HTERT RPE-1 (cell line): ENCODE data around the gene KBTBD13.
"Not testable (repeated sequence)": the region's sequence is repeated elsewhere in the genome, so short reads cannot be mapped to it uniquely, and the experiment has no call there.

Experiments
- in situ Hi-C: fragments of 300-500 bp; cut with MboI; formaldehyde crosslinking; loops from 4 replicates; pipeline ENCODE4 v1.14.3; 2020; ENCODE audit warnings: low sequenced_read_pairs

KBTBD13 gene

DNA sequence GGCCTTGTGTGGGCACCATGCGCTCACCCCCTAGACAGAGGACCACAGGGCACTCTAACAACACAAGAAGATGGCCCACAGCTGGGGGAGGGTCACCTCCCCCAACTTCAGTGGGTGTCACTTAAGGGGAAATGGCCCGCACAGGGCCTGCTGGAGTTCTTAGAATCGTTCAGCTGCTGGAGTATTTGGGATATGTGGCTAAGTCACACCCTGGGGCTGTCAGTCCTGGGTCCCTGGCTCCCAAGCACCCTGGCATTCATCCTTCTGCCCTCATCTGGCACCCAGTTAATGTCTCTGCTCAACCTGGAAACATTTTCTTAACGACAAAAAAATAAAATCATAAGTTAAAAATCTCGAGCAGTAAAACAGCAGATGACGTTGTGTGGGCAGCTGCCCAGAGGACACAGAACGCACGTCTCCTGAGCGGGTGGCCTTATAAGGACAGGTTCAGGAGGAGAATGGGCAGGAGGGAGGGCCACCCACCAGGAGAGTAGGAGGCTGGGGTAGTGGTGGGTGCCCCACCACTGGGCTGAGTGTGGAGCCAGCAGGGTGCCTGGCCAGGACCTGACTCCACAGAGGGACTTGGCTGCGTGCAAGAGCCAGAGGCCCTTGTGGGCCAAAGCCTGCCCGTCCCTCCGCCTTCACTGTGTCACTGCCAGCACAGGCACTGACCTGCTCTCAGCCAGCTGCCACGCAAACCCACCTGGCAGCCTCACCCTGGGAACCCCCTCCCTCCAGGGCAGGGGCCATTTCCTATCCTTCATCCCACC lies 11.5 kb downstream of the KBTBD13 start:
- in situ Hi-C loops: no loop called here

DNA sequence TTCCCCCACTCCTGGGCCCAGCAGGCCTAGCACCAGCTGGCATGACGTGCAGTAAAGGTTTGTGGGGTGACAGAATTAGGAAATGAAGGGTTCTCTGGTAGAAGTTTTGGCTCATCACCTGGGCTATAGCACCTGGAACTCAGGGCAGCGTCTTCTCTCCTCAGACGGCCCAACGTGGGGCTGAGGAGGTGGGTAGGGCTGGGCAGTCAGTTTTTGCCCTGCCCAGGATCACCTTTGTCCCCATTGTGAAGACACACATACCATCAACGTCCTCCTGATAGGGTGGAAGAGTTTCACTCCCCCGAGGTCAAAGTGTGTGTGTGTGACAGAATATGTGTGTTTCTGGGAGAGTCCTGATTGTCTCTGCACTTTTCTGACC lies 12.1 kb downstream of the KBTBD13 start:
- in situ Hi-C loops: no loop called here

DNA sequence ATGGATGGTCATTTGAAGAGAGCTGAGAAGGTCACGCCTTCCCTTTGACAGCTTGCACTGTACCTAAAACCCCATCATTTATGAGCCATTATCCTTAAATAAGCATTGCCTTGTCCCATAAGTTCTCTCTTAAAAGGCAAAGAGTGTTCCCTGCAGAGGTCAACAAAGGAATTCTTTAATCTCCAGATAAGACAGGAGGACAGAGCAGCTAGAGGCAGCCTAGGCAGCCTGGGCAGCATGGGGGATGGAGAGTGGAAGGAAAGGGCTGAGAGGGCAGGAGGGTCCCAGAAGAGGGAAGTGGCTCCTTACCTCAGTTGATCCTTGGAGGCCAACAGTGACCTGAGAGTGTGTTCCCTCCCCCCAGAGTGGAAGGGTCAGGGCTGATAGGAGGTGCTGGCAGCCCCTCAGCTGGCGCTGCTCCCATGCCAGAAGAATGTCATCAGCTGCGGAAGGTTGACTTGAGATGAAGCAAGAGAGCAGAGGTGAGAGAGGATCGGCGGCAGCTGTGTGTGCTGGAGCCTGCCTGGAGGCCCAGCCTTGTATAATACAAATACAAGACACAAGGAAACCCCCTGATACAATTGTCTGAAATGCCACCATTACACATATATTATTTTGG lies 12.8 kb downstream of the KBTBD13 start:
- in situ Hi-C loops: no loop called here

DNA sequence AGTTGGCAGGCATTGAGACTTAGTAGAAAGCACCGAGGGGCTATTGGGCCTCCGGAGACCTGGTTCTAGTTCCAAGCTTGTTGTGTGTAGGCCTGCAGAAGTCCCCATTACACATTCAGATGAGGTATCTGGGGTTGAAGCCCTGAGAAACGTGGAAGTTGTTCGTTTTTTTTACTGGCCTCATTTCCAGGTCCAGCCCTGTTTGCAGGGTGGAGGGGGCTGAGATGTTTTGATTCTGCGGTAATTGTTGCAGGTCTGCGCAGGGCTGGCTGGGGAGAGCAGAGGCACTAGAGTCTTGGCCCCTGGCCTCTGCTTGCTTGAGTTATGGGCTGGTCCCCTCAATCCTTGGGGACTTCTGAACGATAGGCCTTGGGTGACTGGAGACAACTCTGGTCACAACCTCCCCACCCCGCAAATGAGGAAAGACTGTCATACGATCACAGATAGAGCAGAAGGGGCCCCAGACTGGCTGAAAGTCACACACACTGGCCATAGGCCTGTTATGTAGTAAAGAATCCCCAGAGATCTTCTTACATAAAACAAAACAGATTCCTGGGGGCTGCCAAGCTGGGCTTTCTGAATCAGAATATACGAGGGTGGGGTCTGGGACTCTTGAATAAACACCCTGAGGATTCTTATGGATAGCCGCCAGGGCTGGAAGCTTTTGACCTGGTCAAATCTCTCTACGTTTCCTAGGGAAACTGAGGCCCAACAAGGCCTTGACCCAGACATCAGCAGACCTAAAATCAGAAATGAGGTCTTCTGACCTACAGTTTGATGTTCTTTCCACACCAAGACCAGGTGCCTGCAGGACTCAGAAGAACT lies 15.6 kb downstream of the KBTBD13 start:
- in situ Hi-C loops: no loop called here

DNA sequence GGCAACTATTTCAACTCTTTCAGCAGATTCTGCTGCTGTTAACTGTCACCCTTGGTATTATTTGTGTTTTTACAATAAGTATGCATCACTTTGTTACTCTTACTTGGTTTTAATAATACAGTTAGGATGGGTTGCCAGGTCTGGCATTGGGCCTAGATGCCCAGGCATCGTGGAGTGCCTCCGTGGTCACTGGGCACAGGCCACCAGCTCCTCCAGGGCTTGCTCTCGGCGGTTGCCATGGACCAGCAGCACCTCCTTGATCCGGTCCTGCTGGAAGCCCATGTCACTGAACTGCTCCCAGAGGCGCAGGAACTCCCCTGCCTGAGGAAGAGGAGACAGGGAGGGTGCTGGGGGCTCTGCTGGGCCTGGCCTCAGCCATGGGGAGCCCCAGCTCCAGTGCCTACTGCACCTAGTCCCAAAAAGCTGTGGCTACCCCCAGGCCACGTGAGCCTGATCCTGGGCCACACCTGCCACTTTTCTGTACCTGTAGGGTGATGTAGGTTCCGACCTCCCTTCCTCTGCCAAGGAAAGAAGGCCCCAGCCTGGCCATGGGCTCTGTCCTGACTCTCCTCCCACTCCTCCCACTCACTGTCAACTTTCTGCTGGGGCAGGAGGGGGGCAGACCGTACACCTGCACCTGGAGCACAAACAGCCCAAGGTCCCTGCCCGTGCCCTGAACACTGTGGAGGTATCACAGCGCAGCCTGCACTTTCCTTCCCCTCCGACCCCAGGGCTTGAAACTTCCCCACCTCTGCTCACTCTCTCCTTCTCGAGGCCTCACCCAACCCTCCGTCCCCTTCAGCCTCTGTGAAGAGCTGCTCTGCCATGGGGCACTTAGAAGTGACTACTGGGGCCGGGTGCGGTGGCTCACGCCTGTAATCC lies 16.6 kb downstream of the KBTBD13 start:
- in situ Hi-C loops: no loop called here

DNA sequence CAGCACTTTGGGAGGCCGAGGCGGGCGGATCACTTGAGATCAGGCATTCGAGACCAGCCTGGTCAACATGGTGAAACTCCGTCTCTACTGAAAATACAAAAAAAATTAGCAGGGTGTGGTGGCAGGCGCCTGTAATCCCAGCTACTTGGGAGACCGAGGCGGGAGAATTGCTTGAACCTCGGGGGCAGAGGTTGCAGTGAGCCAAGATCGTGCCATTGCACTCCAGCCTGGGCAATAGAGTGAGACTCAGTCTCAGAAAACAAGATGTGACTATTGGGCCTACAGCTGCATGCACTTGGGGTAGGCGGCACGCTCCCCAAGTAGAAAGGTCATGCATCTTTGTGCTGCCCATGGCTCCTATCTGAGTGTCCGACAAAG lies 17.2 kb downstream of the KBTBD13 start:
- in situ Hi-C loops: not testable (repeated sequence)

DNA sequence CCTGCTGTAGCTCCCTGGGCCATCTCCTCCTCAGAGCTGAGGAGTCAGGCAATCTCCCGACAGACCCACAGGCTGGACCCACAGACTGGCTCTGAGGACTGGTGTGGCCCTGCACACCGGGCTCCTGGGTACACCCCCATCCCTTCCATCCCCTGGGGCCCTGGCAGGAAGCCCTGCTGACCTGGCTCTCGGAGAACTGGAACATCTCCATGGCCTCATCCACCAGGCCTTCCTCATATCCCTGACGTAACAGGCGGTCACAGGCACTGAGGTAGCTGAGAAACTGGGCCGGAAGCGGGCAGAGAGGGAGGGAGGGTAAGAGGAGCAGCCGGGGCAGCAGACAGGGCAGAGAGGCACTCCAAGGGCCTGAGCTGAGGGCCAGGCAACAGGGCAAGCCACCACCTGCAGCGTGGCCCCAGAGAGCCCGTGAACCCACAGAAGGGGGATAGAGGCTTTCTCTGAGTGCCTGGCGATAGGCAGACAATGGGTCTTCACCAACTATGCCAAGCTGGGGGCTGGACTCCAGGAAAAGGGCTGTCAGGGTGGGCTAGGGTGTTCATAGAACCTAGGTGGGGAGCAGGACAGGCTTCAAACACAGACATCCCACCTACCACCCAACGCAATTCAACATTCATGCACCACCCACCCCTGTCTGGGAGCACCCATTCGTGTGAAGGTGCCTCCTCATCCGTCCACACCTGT lies 17.9 kb downstream of the KBTBD13 start:
- in situ Hi-C loops: no loop called here

DNA sequence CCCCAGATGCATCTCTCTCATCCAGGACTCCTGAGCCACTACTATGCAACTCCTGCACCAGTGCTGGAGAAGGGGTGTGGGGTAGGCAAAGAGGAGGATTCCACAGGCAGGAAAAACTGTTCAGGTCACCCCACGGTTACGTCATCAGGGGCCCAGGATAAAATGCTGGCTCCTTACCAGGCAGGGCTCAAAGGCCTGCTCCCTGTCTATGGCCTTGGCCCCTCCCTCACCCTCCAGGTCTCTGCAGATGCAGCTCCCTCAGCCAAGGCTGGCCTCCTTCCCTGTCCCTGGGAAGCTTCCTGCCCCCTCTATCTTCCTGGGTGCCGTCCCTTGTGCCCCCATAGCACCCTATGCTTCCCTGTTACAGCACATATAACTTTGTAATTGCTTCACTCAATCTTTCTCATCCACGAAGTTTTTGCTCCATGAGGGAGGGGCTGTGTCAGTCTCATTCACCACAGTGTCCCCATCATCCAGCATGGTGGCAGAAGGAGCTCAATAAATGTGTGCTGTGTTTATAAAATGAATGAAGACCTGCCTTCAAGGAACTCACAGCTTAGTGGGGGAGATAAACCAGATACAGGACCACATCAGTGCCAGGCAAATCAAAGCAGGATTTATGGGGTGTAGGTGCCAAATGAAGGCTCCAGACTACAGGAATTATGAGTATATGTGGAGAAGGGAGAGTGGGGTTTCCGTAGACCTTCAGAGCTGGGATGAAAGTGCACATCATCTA lies 18.6 kb downstream of the KBTBD13 start:
- in situ Hi-C loops: no loop called here

DNA sequence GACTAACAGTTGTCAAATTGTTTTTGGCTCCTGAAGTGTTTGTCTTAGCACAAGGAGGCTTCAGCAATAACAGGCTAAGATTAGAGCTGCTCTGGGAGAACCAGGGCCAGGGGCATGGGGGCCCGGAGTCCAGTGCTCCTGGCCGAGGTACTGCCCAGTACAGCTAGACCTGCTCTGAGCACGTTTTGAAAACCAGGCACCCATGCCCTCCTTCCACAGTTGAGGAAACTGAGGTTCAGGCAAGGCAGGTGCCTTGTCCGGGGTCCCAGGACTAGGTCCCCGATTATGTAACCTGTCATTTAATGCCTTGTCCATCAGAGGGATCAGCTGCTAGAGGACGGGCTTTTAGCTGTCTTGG lies 19.2 kb downstream of the KBTBD13 start:
- in situ Hi-C loops: no loop called here

DNA sequence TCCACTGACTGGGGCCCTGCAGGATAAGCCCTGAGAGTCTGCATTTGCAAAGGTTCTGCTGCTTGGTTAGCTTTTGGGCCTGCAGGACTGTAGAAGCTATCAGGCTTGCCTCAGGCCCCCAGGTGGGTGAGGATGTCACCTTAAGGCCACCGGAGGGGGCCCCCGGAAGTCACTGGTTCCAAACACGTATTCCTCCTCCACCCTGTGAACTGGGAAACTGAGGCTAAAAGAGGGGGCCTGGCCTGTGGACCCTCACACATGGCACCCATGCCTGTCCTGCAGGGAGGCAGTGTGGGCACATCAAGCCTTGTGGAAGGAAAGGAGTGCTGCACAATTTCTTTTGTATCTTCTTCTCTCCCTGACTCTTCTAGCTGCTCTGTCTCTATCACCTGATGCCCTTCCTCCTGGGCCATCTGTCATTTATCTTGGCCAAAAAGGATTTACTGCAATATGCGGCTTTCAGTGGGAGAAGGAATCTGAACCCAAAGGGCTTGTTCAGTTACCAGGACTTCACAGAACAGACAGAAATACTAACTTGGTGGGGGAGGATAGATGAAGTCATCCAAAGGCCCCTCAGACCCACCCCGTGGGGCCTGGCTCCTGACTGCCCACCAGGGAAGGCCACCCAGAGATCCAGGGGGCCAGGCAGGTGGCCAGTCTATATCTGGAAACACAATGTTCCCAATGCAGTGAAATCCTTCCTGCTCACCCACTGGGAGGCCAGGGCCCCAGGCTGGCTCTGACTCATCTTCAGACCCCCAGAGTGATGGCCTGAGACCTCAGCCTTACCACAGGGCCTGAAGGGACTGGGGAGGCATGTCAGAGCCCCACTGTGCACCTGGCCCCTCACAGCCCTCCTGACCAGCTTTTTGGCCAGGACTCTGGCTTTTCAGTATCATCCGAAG lies 20.2 kb downstream of the KBTBD13 start:
- in situ Hi-C loops: no loop called here

DNA sequence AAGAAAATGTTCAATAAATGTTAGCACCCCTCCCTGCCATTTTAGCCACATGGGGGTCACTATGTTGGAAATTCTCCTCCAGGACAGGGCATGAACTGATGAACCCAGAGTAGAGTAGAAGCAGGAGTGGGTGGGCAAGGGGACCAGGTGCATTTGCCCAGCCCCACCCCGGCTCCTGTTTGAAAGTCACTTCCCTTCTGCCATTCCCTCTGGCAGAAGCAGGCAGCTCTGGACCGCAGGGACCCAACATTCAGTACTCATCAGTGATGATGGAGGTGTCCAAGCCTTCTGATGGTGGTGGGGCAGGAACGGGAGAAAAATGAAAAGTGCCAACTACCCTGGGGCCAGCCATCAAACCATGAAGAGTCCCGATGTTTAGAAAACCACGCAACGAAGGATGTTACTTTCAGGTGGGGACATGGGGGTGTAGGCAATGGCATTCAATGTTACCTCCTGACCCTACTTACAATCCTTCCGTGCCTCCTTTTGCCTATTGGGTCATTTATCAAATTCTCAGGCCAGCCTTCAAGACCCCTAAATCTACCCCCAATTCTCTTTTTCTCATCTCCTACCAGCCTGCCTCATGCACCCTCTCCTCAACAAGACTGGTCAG lies 21.2 kb downstream of the KBTBD13 start:
- in situ Hi-C loops: no loop called here

DNA sequence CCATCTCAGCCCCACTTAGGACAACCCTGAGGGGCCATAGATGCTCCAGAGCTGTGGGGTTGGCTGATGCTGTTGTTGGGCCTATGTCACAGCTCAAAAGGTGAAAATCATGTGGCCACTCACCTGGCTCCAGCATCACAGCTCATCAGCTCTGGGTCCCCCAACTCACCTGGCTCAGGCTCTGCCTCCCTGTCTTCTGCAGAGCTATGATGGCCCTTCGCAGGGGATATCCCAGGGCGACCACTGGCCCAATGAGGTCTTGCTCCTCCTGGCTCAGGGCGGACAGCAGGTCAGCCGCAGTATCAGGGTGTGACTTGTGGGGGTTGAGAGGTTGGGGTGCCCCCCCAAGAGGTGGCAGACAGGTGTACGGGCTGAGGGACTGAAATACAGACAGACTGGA lies 22.8 kb downstream of the KBTBD13 start:
- in situ Hi-C loops: no loop called here

DNA sequence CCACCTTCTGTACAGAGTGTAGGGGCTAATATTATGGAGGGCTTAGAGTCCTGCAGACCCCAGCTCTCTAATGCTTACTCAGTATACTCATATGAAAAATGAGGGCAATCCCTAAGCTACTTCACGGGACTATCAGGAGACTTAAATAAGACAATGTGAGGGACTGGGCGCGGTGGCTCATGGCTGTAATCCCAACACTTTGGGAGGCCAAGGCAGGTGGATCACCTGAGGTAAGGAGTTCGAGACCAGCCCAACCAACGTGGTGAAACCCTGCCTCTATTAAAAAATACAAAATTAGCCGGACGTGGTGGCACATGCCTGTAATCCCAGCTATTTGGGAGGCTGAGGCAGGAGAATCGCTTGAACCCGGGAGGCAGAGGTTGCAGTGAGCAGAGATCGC lies 23.3 kb downstream of the KBTBD13 start:
- in situ Hi-C loops: not testable (repeated sequence)

DNA sequence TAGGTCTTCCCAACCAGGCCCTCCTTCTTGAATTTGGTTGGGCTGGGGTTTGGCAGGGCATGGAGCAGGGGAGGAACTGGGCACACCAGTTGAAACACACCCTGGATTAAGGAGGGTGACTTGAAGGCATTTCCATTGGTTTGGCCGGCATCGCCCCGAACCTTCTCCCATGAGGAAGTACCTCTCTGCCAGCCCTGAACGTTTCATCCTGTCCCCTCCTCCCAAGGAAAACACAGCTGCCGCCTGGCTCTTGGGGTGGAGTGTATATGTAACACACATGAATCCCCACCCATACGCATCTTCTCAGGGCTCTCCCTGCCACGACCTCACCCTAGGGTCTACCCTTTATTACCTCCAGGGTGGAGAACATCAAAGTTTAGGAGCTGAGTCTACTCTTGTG lies 23.9 kb downstream of the KBTBD13 start:
- in situ Hi-C loops: no loop called here

DNA sequence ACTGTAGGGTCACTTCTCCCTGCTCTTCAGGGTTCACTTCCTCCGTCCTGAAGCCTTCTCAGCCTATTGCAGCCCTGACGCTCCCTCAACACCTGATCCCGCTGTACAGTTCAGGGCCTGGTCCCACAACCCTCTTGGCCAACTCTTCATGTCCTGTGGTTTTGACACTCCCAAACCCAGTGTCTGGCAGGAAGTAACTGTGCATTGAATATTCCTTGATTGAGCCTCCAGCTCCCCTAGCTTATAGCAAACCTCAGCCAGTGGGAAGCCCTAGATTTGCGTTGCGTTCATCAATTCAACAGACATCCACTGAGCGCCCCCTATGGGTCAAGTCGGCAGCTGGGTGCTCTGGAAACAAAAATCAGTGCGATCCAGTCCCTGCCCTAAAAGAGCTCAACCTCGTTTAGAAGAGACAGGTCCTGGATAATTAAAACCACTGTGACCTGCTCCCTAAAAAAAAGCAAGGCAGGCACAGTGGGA lies 24.9 kb downstream of the KBTBD13 start:
- in situ Hi-C loops: no loop called here

DNA sequence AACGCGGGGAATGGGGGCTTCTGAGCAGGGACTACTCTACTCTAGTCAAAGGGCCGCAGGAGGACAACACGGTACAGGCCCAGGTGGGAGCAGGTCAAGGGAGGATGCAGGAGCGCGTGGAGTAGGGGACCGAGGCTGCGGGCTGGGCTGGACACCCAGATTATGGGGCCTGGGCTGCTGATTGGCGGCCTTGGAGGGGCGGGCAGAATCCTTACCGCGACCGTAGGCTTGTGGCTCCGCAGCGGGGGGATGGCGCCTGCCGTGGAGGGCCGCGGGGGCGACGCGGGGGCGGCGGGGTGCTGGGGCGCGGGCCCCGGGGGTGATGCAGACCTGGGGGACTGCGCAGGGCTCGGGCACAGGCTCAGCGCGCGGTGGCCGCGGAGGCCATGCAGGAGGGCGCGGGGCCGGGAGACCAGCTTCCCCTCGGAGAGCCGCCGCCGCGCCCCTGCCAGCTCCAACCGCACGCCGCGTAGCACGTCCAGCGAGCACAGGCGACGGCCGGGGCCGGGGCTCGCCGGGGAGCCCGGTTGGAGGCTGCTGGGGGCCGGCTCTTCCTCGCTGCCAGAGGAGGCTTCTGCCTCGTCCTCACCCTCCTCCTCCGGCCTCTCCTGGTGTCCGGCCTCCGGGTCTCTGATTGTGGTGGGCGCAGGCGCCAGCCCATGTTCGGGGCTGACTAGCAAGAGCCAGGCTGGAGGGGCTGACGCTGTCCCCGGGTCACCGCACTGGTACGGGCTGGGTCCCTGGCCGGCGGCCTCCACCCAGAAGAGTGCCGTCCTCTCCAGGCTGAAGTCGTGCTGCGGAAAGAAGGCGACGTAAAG lies 25.6 kb downstream of the KBTBD13 start:
- in situ Hi-C loops: no loop called here

DNA sequence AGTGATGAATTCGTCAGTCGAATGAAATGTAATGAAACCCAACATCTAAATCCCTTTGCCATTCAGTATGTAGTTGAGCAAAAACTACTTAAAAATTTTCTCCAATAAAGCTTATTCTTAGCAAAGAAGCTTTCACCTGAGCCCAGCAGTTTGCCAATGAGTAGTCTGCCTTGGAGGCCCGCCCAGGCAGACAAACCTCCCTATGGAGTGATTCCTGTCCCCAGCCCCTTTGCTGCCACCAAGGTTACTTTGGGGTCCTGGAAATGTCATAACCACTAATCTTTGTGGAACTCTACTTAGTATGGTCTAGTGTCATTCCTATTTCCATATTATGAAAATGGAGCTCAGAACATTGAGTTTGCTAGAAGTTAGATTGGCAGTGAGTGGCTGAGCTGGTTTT lies 26.4 kb downstream of the KBTBD13 start:
- in situ Hi-C loops: no loop called here
